ENCODE measurements around the gene CFAP57.

The CFAP57 gene

GRCh38 chr1:43288785-43289706 lies 116.9 kb downstream of the CFAP57 start:
- Histone ChIP-seq H3K27ac (no peak overlapping the region), H3K4me1 (peaks cover 0 to 2% (median 0%) of the 10 kb centered on the region in 4 donors), H3K4me3 (no peak overlapping the region), H3K9me3 (no peaks in the 10 kb centered on the region), H3K27me3 (peaks cover 0 to 10% of the 10 kb centered on the region in 2 donors), H3K36me3 (no peaks in the 10 kb centered on the region)
- intact Hi-C loops (cut with DNase I; ENCODE audit: low total_unique reads), result no loop called here
- no peak for DNase-seq
- TF ChIP-seq, protein P1, sequence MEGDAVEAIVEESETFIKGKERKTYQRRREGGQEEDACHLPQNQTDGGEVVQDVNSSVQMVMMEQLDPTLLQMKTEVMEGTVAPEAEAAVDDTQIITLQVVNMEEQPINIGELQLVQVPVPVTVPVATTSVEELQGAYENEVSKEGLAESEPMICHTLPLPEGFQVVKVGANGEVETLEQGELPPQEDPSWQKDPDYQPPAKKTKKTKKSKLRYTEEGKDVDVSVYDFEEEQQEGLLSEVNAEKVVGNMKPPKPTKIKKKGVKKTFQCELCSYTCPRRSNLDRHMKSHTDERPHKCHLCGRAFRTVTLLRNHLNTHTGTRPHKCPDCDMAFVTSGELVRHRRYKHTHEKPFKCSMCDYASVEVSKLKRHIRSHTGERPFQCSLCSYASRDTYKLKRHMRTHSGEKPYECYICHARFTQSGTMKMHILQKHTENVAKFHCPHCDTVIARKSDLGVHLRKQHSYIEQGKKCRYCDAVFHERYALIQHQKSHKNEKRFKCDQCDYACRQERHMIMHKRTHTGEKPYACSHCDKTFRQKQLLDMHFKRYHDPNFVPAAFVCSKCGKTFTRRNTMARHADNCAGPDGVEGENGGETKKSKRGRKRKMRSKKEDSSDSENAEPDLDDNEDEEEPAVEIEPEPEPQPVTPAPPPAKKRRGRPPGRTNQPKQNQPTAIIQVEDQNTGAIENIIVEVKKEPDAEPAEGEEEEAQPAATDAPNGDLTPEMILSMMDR (IDR thresholded peaks at IDR 0.05), result no peak

DNA sequence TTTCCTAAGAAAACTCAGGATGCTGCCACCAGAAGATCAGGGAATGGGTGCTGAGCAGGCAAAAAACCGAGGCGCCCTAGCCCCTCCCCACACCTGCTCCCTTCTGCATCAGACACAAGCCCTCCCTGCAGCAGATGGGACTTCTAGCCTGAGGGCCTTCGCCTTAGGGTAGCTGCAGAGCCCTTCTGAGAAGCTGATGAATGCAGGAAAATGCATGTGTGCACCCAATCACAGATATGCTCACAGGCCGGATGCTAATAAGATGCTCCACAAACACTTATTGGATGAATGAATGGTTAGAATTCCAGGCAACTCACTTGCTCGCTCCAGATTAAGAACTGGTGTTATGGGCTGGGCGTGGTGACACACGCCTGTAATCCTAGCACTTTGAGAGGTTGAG lies 120.1 kb downstream of the CFAP57 start:
- intact Hi-C loops (cut with DNase I; ENCODE audit: low total_unique reads), result no loop called here

GRCh38 chr1:43292679-43293078 lies 120.5 kb downstream of the CFAP57 start:
- TF ChIP-seq, protein P1 (IDR thresholded peaks at IDR 0.05), result no peak
- no peaks in the 10 kb centered on the region for H3K9me3 ChIP-seq
- no peak for DNase-seq
- no peaks in the 10 kb centered on the region for H3K36me3 ChIP-seq
- peaks cover 0 to 28% (median 17%) of the 10 kb centered on the region in 4 donors for H3K4me1 ChIP-seq
- H3K27me3 ChIP-seq, result no peaks in the 10 kb centered on the region
- H3K27ac ChIP-seq, result no peak overlapping the region
- intact Hi-C loops (cut with DNase I; ENCODE audit: low total_unique reads), result no loop called here
- no peak overlapping the region for H3K4me3 ChIP-seq

More for the DNA sequence above, 120.1 kb downstream of the CFAP57 start:
- Histone ChIP-seq H3K27me3 (no peaks in the 10 kb centered on the region), H3K36me3 (no peaks in the 10 kb centered on the region), H3K4me3 (no peak overlapping the region), H3K4me1 (peaks cover 0 to 28% (median 17%) of the 10 kb centered on the region in 4 donors), H3K9me3 (no peaks in the 10 kb centered on the region), H3K27ac (no peak overlapping the region)
- TF ChIP-seq, protein P1 (IDR thresholded peaks at IDR 0.05), result no peak
- no peak for DNase-seq

GRCh38 chr1:43293176-43293575 lies 121.0 kb downstream of the CFAP57 start:
- Histone ChIP-seq H3K27ac (no peak overlapping the region), H3K27me3 (no peaks in the 10 kb centered on the region), H3K4me3 (no peak overlapping the region), H3K9me3 (no peaks in the 10 kb centered on the region), H3K36me3 (no peaks in the 10 kb centered on the region), H3K4me1 (peaks cover 0 to 28% (median 17%) of the 10 kb centered on the region in 4 donors)
- TF ChIP-seq, protein P1 (IDR thresholded peaks at IDR 0.05), result no peak
- DNase-seq, result no peak
- intact Hi-C loops (cut with DNase I; ENCODE audit: low total_unique reads), result no loop called here

DNA sequence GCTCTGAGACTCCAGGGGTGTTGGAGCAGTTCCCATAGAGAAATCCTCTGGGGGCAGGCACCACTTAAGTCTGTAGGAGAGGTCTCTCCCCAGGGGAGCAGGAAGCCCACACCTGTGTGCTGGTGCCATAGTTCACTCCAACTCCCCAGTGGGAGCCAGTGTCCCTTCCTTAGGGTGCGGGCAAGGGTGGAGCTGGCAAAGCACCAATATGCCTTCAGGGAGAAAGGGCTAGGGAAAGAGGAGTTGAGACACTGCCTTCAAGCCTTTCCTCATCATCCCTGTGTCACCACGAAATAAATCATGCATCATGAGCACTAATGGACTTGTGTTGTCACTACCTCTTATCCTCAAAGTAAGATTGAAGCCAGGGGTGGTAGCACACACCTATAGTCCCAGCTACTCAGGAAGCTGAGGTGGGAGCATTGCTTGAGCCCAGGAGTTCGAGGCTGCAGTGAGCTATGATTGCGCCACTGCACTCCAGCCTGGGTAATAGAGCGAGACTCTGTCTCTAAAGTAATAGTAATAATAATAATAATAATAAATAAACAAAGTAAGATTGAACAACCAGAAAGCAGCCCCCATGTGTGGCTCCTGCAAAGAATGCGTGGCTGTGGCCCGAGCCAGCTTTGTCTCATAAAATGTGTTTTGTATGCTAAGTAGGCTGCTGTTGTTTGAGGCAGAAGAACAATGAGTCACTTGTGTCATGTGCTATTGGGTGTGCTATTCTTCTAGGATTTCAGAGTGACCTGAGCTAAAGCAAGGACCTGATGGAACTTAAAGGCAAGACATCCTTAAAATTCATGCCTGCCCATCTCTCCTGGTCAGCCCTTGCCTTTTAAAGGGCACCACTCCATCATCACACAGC lies 122.0 kb downstream of the CFAP57 start:
- Histone ChIP-seq H3K27ac (peak overlapping the region in 1 of 2 donors; percentile 36), H3K36me3 (no peaks in the 10 kb centered on the region), H3K4me3 (no peak overlapping the region), H3K27me3 (no peaks in the 10 kb centered on the region), H3K4me1 (peaks cover 0 to 28% (median 17%) of the 10 kb centered on the region in 4 donors), H3K9me3 (no peaks in the 10 kb centered on the region)
- DNase-seq, result no peak
- intact Hi-C loops (cut with DNase I; ENCODE audit: low total_unique reads), result no loop called here
- TF ChIP-seq, protein P1 (IDR thresholded peaks at IDR 0.05), result no peak

Data from tibial artery (tissue), 4 donors.